Duodenal mucosa (tissue), 2 donors: Measurements from ENCODE around the gene GREM1.

Experiments used
- H3K27ac ChIP-seq: one replicate; pipeline ENCODE4 v1.7.0; 2013; ENCODE audit warnings: low read depth, low read length
- H3K27me3 ChIP-seq, 2 donors: one replicate each; pipeline ENCODE4 v1.7.0; 2013; ENCODE audit warnings: low read length in 2 of 2, control low read depth in 1 of 2; ENCODE audit not compliant: insufficient read depth in 2 of 2, control insufficient read depth in 1 of 2
- H3K36me3 ChIP-seq, 2 donors: one replicate each; pipeline ENCODE4 v1.7.0; 2013; ENCODE audit warnings: low read length in 2 of 2, control low read depth in 1 of 2; ENCODE audit not compliant: insufficient read depth in 2 of 2, control insufficient read depth in 1 of 2
- H3K4me1 ChIP-seq, 2 donors: one replicate each; pipeline ENCODE4 v1.7.0; 2013; ENCODE audit warnings: low read length in 2 of 2, control low read depth in 1 of 2; ENCODE audit not compliant: insufficient read depth in 2 of 2, control insufficient read depth in 1 of 2
- H3K4me3 ChIP-seq, 2 donors: one replicate each; pipeline ENCODE4 v1.7.0; 2013; ENCODE audit warnings: low read length in 2 of 2, low read depth in 1 of 2
- H3K9ac ChIP-seq, 2 donors: one replicate each; pipeline ENCODE4 v1.7.0; 2013; ENCODE audit warnings: low read length in 2 of 2, low read depth in 1 of 2
- H3K9me3 ChIP-seq, 2 donors: one replicate each; pipeline ENCODE4 v1.7.0; 2013; ENCODE audit warnings: low read length in 2 of 2, control low read depth in 1 of 2; ENCODE audit not compliant: control insufficient read depth in 1 of 2

The GREM1 gene

GRCh38 chr15:32778391-32779176, 60.8 kb downstream of the GREM1 start:
- H3K27me3 ChIP-seq, result no peaks in the 10 kb centered on the region
- H3K9ac ChIP-seq, result no peak overlapping the region
- peaks cover 0 to 1% of the 10 kb centered on the region in 2 donors for H3K36me3 ChIP-seq
- no peaks in the 10 kb centered on the region for H3K4me1 ChIP-seq
- H3K27ac ChIP-seq, result no peak overlapping the region
- no peak overlapping the region for H3K4me3 ChIP-seq
- peaks cover 0 to 6% of the 10 kb centered on the region in 2 donors for H3K9me3 ChIP-seq

- Histone ChIP-seq H3K9me3 (peaks cover 0 to 6% of the 10 kb centered on the region in 2 donors), H3K9ac (no peak overlapping the region), H3K27me3 (no peaks in the 10 kb centered on the region), H3K27ac (no peak overlapping the region), H3K4me3 (no peak overlapping the region), H3K4me1 (no peaks in the 10 kb centered on the region), H3K36me3 (no peaks in the 10 kb centered on the region)
These were observed 64.0 kb downstream of the GREM1 start for GRCh38 chr15:32781781-32782180.

GRCh38 chr15:32784581-32784980, 66.8 kb downstream of the GREM1 start:
- Histone ChIP-seq H3K9me3 (no peaks in the 10 kb centered on the region), H3K27ac (no peak overlapping the region), H3K4me3 (no peak overlapping the region), H3K36me3 (no peaks in the 10 kb centered on the region), H3K27me3 (no peaks in the 10 kb centered on the region), H3K4me1 (peaks cover 0 to 4% of the 10 kb centered on the region in 2 donors), H3K9ac (no peak overlapping the region)

- H3K27me3 ChIP-seq, result no peaks in the 10 kb centered on the region
- H3K4me3 ChIP-seq, result no peak overlapping the region
These were observed 69.1 kb downstream of the GREM1 start for GRCh38 chr15:32786906-32787305.

GRCh38 chr15:32787949-32788348, 70.1 kb downstream of the GREM1 start:
- Histone ChIP-seq H3K27me3 (no peaks in the 10 kb centered on the region), H3K27ac (no peak overlapping the region), H3K9me3 (no peaks in the 10 kb centered on the region), H3K36me3 (no peaks in the 10 kb centered on the region), H3K9ac (no peak overlapping the region), H3K4me1 (peaks cover 0 to 4% of the 10 kb centered on the region in 2 donors), H3K4me3 (no peak overlapping the region)

More at GRCh38 chr15:32786906-32787305, 69.1 kb downstream of the GREM1 start:
- Histone ChIP-seq H3K9ac (no peak overlapping the region), H3K36me3 (no peaks in the 10 kb centered on the region), H3K9me3 (no peaks in the 10 kb centered on the region), H3K4me1 (peaks cover 0 to 4% of the 10 kb centered on the region in 2 donors), H3K27ac (no peak overlapping the region)

- H3K36me3 ChIP-seq, result no peaks in the 10 kb centered on the region
- H3K9ac ChIP-seq, result no peak overlapping the region
- no peak overlapping the region for H3K4me3 ChIP-seq
- H3K9me3 ChIP-seq, result no peaks in the 10 kb centered on the region
- no peaks in the 10 kb centered on the region for H3K27me3 ChIP-seq
- H3K27ac ChIP-seq, result no peak overlapping the region
- peaks cover 0 to 4% of the 10 kb centered on the region in 2 donors for H3K4me1 ChIP-seq
These were observed 72.7 kb downstream of the GREM1 start for GRCh38 chr15:32790352-32790999.

GRCh38 chr15:32792436-32792835, 74.6 kb downstream of the GREM1 start:
- Histone ChIP-seq H3K27ac (no peak overlapping the region), H3K4me1 (peaks cover 0 to 4% of the 10 kb centered on the region in 2 donors), H3K9me3 (no peaks in the 10 kb centered on the region), H3K27me3 (no peaks in the 10 kb centered on the region), H3K36me3 (no peaks in the 10 kb centered on the region), H3K4me3 (no peak overlapping the region), H3K9ac (no peak overlapping the region)
